ENCODE results near the gene PRR11.

The PRR11 gene

DNA sequence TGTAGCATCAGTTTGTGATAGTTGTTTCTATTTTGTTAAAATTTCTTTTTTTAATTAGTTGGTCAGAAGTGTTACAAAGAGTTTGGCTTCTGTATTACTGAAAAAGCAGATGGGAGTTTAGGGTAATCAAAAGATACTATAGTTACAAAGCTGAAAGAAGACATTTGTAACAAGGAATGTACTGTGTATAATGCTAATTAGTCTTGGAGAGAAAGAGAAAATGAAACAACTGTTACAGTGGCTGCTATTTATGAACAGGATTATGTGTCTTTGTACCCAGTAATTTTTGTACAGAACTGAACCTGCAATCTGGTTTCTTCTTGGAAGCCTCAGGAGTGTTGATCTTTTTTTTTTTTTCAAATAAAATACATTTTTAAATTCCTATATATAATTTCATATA lies 79.1 kb downstream of the PRR11 start:
- H3K27me3 ChIP-seq (ENCODE audit: insufficient read depth, poor library complexity, severe bottlenecking), result no peaks in the 10 kb centered on the region
- H3K27ac ChIP-seq (ENCODE audit: poor library complexity, severe bottlenecking), result no peak overlapping the region
- H3K36me3 ChIP-seq (ENCODE audit: low read depth), result no peaks in the 10 kb centered on the region
- DNase-seq (ENCODE audit: low spot score), result no peak
- no peak for ATAC-seq (ENCODE audit: low read depth)
- TF ChIP-seq, protein P1, sequence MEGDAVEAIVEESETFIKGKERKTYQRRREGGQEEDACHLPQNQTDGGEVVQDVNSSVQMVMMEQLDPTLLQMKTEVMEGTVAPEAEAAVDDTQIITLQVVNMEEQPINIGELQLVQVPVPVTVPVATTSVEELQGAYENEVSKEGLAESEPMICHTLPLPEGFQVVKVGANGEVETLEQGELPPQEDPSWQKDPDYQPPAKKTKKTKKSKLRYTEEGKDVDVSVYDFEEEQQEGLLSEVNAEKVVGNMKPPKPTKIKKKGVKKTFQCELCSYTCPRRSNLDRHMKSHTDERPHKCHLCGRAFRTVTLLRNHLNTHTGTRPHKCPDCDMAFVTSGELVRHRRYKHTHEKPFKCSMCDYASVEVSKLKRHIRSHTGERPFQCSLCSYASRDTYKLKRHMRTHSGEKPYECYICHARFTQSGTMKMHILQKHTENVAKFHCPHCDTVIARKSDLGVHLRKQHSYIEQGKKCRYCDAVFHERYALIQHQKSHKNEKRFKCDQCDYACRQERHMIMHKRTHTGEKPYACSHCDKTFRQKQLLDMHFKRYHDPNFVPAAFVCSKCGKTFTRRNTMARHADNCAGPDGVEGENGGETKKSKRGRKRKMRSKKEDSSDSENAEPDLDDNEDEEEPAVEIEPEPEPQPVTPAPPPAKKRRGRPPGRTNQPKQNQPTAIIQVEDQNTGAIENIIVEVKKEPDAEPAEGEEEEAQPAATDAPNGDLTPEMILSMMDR (IDR thresholded peaks at IDR 0.05; ENCODE audit: poor library complexity, severe bottlenecking), result no peak
- H3K9me3 ChIP-seq (ENCODE audit: severe bottlenecking), result no peaks in the 10 kb centered on the region
- H3K4me3 ChIP-seq (ENCODE audit: severe bottlenecking), result no peak overlapping the region
- H3K4me1 ChIP-seq (ENCODE audit: insufficient read depth, poor library complexity, severe bottlenecking), result no peaks in the 10 kb centered on the region

DNA sequence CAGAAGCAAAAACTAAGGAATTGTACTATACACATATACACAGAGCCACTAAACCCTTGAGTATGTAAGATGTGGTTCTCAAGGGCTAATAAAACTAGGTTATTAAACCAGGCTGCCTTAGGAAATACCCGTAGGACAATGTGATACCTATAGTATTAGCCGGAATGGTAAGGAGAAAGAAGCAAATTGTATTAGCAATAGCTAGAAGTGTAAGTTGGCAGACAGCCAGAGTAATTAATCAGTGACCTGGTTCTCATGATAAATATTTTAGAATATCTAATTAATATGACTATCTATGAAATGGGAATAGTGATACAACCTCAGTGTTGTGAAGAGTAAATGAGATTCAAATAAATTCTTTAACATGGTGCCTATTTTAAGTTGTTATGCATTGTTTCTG lies 83.4 kb downstream of the PRR11 start:
- Histone ChIP-seq H3K4me3 (ENCODE audit: severe bottlenecking) (no peak overlapping the region), H3K36me3 (ENCODE audit: low read depth) (no peaks in the 10 kb centered on the region), H3K27ac (ENCODE audit: poor library complexity, severe bottlenecking) (no peak overlapping the region), H3K9me3 (ENCODE audit: severe bottlenecking) (no peaks in the 10 kb centered on the region), H3K4me1 (ENCODE audit: insufficient read depth, poor library complexity, severe bottlenecking) (no peaks in the 10 kb centered on the region), H3K27me3 (ENCODE audit: insufficient read depth, poor library complexity, severe bottlenecking) (no peaks in the 10 kb centered on the region)
- DNase-seq (ENCODE audit: low spot score) (no peak), ATAC-seq (ENCODE audit: low read depth) (no peak)
- TF ChIP-seq, protein P1 (IDR thresholded peaks at IDR 0.05; ENCODE audit: poor library complexity, severe bottlenecking), result no peak

DNA sequence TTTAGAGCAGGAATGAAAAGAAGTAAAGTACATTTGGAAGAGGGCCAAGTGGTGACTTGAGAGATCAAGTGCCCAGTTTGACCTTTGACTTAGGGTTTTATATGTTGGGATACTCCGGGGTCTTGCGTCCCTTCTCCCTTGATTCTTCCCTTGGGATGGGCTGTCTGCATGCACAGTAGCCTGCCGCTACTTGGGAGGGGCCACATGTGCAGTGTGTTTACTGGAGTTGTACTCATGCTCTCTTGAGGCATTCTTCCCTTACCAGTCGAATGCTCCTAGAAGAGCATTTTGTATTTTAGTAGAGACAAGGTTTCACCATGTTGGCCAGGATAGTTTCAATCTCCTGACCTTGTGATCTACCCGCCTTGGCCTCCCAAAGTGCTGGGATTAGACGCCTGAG lies 88.5 kb downstream of the PRR11 start:
- Histone ChIP-seq H3K9me3 (ENCODE audit: severe bottlenecking) (no peaks in the 10 kb centered on the region), H3K4me3 (ENCODE audit: severe bottlenecking) (no peak overlapping the region), H3K27ac (ENCODE audit: poor library complexity, severe bottlenecking) (no peak overlapping the region), H3K36me3 (ENCODE audit: low read depth) (peaks cover 7% of the 10 kb centered on the region), H3K4me1 (ENCODE audit: insufficient read depth, poor library complexity, severe bottlenecking) (no peaks in the 10 kb centered on the region), H3K27me3 (ENCODE audit: insufficient read depth, poor library complexity, severe bottlenecking) (no peaks in the 10 kb centered on the region)
- TF ChIP-seq, protein P1 (IDR thresholded peaks at IDR 0.05; ENCODE audit: poor library complexity, severe bottlenecking), result no peak
- ATAC-seq (ENCODE audit: low read depth) (no peak), DNase-seq (ENCODE audit: low spot score) (no peak)
